ENCODE data around the gene UFM1.

DNA sequence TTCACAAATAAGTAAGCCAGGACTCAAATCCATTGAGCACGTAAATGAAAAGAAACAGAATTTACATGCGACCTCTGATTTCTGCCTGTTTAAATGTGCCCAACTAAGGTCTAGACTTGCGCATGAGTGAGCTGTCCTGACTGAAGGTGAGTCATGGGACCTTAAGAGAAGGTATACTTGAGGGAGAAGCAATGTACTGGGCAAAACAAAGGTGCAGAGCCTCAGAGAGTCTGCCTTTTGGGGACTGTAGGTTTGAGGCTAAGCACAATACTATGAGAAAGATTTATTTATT, 45.8 kb downstream of the UFM1 start:
- TF ChIP-seq, protein P1, sequence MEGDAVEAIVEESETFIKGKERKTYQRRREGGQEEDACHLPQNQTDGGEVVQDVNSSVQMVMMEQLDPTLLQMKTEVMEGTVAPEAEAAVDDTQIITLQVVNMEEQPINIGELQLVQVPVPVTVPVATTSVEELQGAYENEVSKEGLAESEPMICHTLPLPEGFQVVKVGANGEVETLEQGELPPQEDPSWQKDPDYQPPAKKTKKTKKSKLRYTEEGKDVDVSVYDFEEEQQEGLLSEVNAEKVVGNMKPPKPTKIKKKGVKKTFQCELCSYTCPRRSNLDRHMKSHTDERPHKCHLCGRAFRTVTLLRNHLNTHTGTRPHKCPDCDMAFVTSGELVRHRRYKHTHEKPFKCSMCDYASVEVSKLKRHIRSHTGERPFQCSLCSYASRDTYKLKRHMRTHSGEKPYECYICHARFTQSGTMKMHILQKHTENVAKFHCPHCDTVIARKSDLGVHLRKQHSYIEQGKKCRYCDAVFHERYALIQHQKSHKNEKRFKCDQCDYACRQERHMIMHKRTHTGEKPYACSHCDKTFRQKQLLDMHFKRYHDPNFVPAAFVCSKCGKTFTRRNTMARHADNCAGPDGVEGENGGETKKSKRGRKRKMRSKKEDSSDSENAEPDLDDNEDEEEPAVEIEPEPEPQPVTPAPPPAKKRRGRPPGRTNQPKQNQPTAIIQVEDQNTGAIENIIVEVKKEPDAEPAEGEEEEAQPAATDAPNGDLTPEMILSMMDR (IDR thresholded peaks at IDR 0.05): no peak
- TF ChIP-seq EP300 (IDR thresholded peaks at IDR 0.05; ENCODE audit: low read depth) (no peak), POLR2A (IDR thresholded peaks at IDR 0.05) (no peak)
